Fibroblast of skin of left biceps (primary cell): ENCODE data around the gene ACYP2.
A peak's percentile ranks its signal among the peaks of the same experiment; 100 is the strongest.
"Not testable (repeated sequence)": the region's sequence is repeated elsewhere in the genome, so short reads cannot be mapped to it uniquely, and the experiment has no call there.

ENCODE experiments used
- DNase-seq, 2 experiments: peaks; one replicate each; pipeline ENCODE4 v3.0.0-alpha.2; 2013; ENCODE audit warnings: low read depth in 2 of 2

Gene ACYP2

GRCh38 chr2:54115284-54116137 lies at the start of gene ACYP2:
ACYP2 (plus strand) TSS chr2:54115615.
- DNase-seq, result peak; percentile 87 to 90

- DNase-seq, result no peak
Observed at GRCh38 chr2:54065891-54066290, 49.5 kb upstream of the ACYP2 start.

- no peak for DNase-seq
Observed at GRCh38 chr2:54067851-54068375, 47.5 kb upstream of the ACYP2 start.

GRCh38 chr2:54072483-54072882 lies 42.9 kb upstream of the ACYP2 start:
- DNase-seq, result not testable (repeated sequence)

- no peak for DNase-seq
Observed at GRCh38 chr2:54073796-54074195, 41.6 kb upstream of the ACYP2 start.

GRCh38 chr2:54074606-54075341 lies 40.6 kb upstream of the ACYP2 start:
- no peak for DNase-seq

- DNase-seq, result no peak
Observed at GRCh38 chr2:54076586-54076985, 38.8 kb upstream of the ACYP2 start.

GRCh38 chr2:54077088-54077900 lies 38.1 kb upstream of the ACYP2 start:
- DNase-seq, result no peak

- DNase-seq, result no peak
Observed at GRCh38 chr2:54079331-54079730, 36.1 kb upstream of the ACYP2 start.

- DNase-seq, result no peak
Observed at GRCh38 chr2:54081574-54081973, 33.8 kb upstream of the ACYP2 start.

- no peak for DNase-seq
Observed at GRCh38 chr2:54083021-54083420, 32.4 kb upstream of the ACYP2 start.

- DNase-seq, result no peak
Observed at GRCh38 chr2:54083445-54083844, 32.0 kb upstream of the ACYP2 start.

GRCh38 chr2:54084600-54084999 lies 30.8 kb upstream of the ACYP2 start:
- DNase-seq, result no peak

- no peak for DNase-seq
Observed at GRCh38 chr2:54085069-54085468, 30.3 kb upstream of the ACYP2 start.

- no peak for DNase-seq
Observed at GRCh38 chr2:54086157-54086556, 29.3 kb upstream of the ACYP2 start.

- DNase-seq, result no peak
Observed at GRCh38 chr2:54088191-54088634, 27.2 kb upstream of the ACYP2 start.

GRCh38 chr2:54088719-54089118 lies 26.7 kb upstream of the ACYP2 start:
- no peak for DNase-seq

- no peak for DNase-seq
Observed at GRCh38 chr2:54090521-54091117, 24.8 kb upstream of the ACYP2 start.

- DNase-seq, result no peak
Observed at GRCh38 chr2:54092940-54093339, 22.5 kb upstream of the ACYP2 start.

- DNase-seq, result not testable (repeated sequence)
Observed at GRCh38 chr2:54095406-54095805, 20.0 kb upstream of the ACYP2 start.

GRCh38 chr2:54096141-54096540 lies 19.3 kb upstream of the ACYP2 start:
- not testable (repeated sequence) for DNase-seq
